Trophoblast cell (in vitro differentiated cells and primary cell): ENCODE results near the gene CCDC57.

Source experiments
- DNase-seq, 2 donors: peaks; one replicate each; pipeline ENCODE4 v3.0.0-alpha.2; 2016
- H2AFZ ChIP-seq: 2 replicates; pipeline ENCODE4 v1.6.1; 2013; ENCODE audit warnings: low read length, moderate library complexity, mild to moderate bottlenecking; ENCODE audit not compliant: insufficient read depth, poor library complexity
- H2AK5ac ChIP-seq: 2 replicates; pipeline ENCODE4 v1.6.1; 2013; ENCODE audit warnings: mild to moderate bottlenecking, low read length
- H2BK120ac ChIP-seq: 2 replicates; pipeline ENCODE4 v1.6.1; 2013; ENCODE audit warnings: low read length, mild to moderate bottlenecking, moderate library complexity; ENCODE audit not compliant: insufficient read depth, poor library complexity
- H2BK12ac ChIP-seq: 2 replicates; pipeline ENCODE4 v1.6.1; 2013; ENCODE audit warnings: mild to moderate bottlenecking, low read length, moderate library complexity
- H2BK5ac ChIP-seq: 2 replicates; pipeline ENCODE4 v1.6.1; 2013; ENCODE audit warnings: low read length, low read depth, moderate library complexity, mild to moderate bottlenecking; ENCODE audit not compliant: poor library complexity
- H3K14ac ChIP-seq: 2 replicates; pipeline ENCODE4 v1.6.1; 2013; ENCODE audit warnings: mild to moderate bottlenecking, low read length
- H3K18ac ChIP-seq: 2 replicates; pipeline ENCODE4 v1.6.1; 2013; ENCODE audit warnings: mild to moderate bottlenecking, low read length
- H3K23ac ChIP-seq: 2 replicates; pipeline ENCODE4 v1.6.1; 2013; ENCODE audit warnings: low read length
- H3K27ac ChIP-seq: 2 replicates; pipeline ENCODE4 v1.5.1; 2013; ENCODE audit warnings: low read depth, mild to moderate bottlenecking, inconsistent platforms, low read length, moderate library complexity
- H3K27me3 ChIP-seq: 2 replicates; pipeline ENCODE4 v1.6.1; 2013; ENCODE audit warnings: inconsistent platforms, mild to moderate bottlenecking, low read length, moderate library complexity; ENCODE audit not compliant: insufficient read depth
- H3K36me3 ChIP-seq, 2 experiments: 1 replicate in 1 of 2; 2 replicates in 1 of 2; pipeline ENCODE4 v1.6.1; 2013; ENCODE audit warnings: low read length in 2 of 2, mild to moderate bottlenecking in 2 of 2, moderate library complexity in 1 of 2; ENCODE audit not compliant: insufficient read depth in 2 of 2, control insufficient read depth in 1 of 2
- H3K4ac ChIP-seq: 2 replicates; pipeline ENCODE4 v1.6.1; 2013; ENCODE audit warnings: low read depth, mild to moderate bottlenecking, low read length, moderate library complexity
- H3K4me1 ChIP-seq, 2 experiments: 1 replicate in 1 of 2; 2 replicates in 1 of 2; pipeline ENCODE4 v1.6.1; 2013; ENCODE audit warnings: low read length in 2 of 2, mild to moderate bottlenecking in 2 of 2, moderate library complexity in 1 of 2; ENCODE audit not compliant: insufficient read depth in 2 of 2, control insufficient read depth in 1 of 2
- H3K4me2 ChIP-seq: 2 replicates; pipeline ENCODE4 v1.6.1; 2013; ENCODE audit warnings: inconsistent platforms, mild to moderate bottlenecking, low read length, moderate library complexity
- H3K4me3 ChIP-seq: 2 replicates; pipeline ENCODE4 v1.5.1; 2013; ENCODE audit warnings: mild to moderate bottlenecking, low read depth, low read length, inconsistent platforms
- H3K79me1 ChIP-seq: one replicate; pipeline ENCODE4 v1.6.1; 2013; ENCODE audit warnings: low read length
- H3K79me2 ChIP-seq: 2 replicates; pipeline ENCODE4 v1.6.1; 2013; ENCODE audit warnings: low read length, mild to moderate bottlenecking; ENCODE audit not compliant: control insufficient read depth, insufficient read depth, poor library complexity
- H3K9ac ChIP-seq: 2 replicates; pipeline ENCODE4 v1.6.1; 2013; ENCODE audit warnings: mild to moderate bottlenecking, low read length
- H3K9me3 ChIP-seq: 2 replicates; pipeline ENCODE4 v1.6.1; 2013; ENCODE audit warnings: low read depth, mild to moderate bottlenecking, control low read depth, inconsistent platforms, low read length; ENCODE audit not compliant: insufficient read depth
- H4K12ac ChIP-seq: 2 replicates; pipeline ENCODE4 v1.6.1; 2013; ENCODE audit warnings: low read depth, mild to moderate bottlenecking, low read length, moderate library complexity
- H4K8ac ChIP-seq: 2 replicates; pipeline ENCODE4 v1.6.1; 2013; ENCODE audit warnings: low read depth, mild to moderate bottlenecking, low read length, moderate library complexity
- H4K91ac ChIP-seq: one replicate; pipeline ENCODE4 v1.6.1; 2013; ENCODE audit warnings: low read depth, mild to moderate bottlenecking, low read length, moderate library complexity
- WGBS: extraction: QIAGEN DNeasy Blood & Tissue Kit; methylation state at CpG from one replicate; pipeline ENCODE4 v1.1.7; 2013; ENCODE audit warnings: missing lambda C conversion rate; ENCODE audit not compliant: insufficient read length, insufficient coverage; ENCODE audit errors: extremely low coverage; 5-methylcytosine and 5-hydroxymethylcytosine counted together

Gene CCDC57

GRCh38 chr17:82112181-82112913, 100.3 kb downstream of the CCDC57 start:
- H3K4me3 ChIP-seq = no peak overlapping the region
- no peak overlapping the region for H2BK12ac ChIP-seq
- H3K79me2 ChIP-seq = no peaks in the 10 kb centered on the region
- DNase-seq = no peak
- no peak overlapping the region for H4K8ac ChIP-seq
- H3K14ac ChIP-seq = no peak overlapping the region
- H3K18ac ChIP-seq = no peak overlapping the region
- no peak overlapping the region for H2AK5ac ChIP-seq
- no peaks in the 10 kb centered on the region for H3K79me1 ChIP-seq
- H3K36me3 ChIP-seq = peaks cover 13 to 14% of the 10 kb centered on the region in 2 experiments
- H4K91ac ChIP-seq = no peak overlapping the region
- H3K4ac ChIP-seq = no peak overlapping the region
- peaks cover 3% of the 10 kb centered on the region in 2 experiments for H3K4me1 ChIP-seq
- no peaks in the 10 kb centered on the region for H3K9me3 ChIP-seq
- no CpG with 5 or more reads among the region's 18 CpGs for WGBS
- H4K12ac ChIP-seq = no peak overlapping the region
- H3K27me3 ChIP-seq = no peaks in the 10 kb centered on the region
- H2BK120ac ChIP-seq = no peak overlapping the region
- H2BK5ac ChIP-seq = no peak overlapping the region
- H3K4me2 ChIP-seq = no peak overlapping the region
- H3K9ac ChIP-seq = no peak overlapping the region
- H3K27ac ChIP-seq = no peak overlapping the region
- no peak overlapping the region for H2AFZ ChIP-seq
- no peak overlapping the region for H3K23ac ChIP-seq

DNA sequence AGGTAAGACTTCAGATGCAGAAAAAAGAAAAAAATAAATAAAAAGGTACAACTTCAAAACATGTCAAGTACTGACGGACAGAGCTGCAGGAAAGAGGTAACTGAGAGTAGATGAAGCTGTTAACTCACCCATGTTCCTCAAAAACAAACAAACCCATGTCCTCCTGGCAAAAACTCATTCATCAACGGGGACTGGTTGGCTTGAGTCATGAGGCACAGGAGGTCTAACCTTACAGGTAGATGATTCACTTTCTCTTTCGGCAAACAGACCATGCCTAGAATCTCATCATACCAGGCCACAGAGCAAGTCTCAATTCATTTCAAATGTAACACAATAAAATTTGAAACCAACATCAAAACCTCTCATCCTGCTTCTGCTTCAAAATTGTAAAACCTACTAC, 102.3 kb downstream of the CCDC57 start:
- Histone ChIP-seq H3K36me3 (peaks cover 13 to 14% of the 10 kb centered on the region in 2 experiments), H3K18ac (no peak overlapping the region), H2BK12ac (no peak overlapping the region), H3K23ac (no peak overlapping the region), H3K9ac (no peak overlapping the region), H3K79me1 (peaks cover 8% of the 10 kb centered on the region), H3K4me2 (no peak overlapping the region), H4K91ac (no peak overlapping the region), H3K4me1 (peaks cover 17 to 18% of the 10 kb centered on the region in 2 experiments), H2BK5ac (no peak overlapping the region), H4K8ac (no peak overlapping the region), H2AFZ (no peak overlapping the region), H3K14ac (no peak overlapping the region), H2AK5ac (no peak overlapping the region), H4K12ac (no peak overlapping the region), H2BK120ac (no peak overlapping the region), H3K27ac (no peak overlapping the region), H3K9me3 (no peaks in the 10 kb centered on the region), H3K4ac (no peak overlapping the region), H3K27me3 (no peaks in the 10 kb centered on the region), H3K4me3 (no peak overlapping the region), H3K79me2 (no peaks in the 10 kb centered on the region)
- peak in 1 of 2 donors; percentile 61 for DNase-seq
- no CpG with 5 or more reads among the region's 3 CpGs for WGBS

DNA sequence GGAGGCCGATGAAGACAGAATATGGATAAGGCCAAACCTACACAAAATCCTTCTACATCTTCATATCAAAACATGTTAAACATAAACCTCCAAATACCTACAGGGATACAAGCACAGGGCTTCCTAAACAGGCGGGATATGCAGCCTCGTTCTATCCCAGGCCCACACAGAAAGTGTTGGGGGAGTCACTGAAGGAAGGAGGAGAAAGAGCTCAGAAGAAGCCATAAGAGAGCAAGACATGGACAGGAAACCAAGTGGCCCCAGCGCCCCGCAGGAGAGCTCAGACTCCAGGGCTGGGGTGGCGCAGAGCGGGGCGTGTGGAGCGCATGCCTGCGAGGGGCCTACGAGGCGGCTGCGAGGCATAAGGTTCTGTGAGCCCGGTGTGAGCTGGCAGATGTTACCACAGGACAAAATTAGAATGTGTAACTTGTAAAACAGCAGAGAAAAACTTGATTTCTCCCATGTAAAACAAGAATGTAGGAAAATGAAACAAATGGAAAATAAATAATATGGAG, 103.6 kb downstream of the CCDC57 start:
- Histone ChIP-seq H3K18ac (no peak overlapping the region), H3K27ac (no peak overlapping the region), H3K9ac (no peak overlapping the region), H3K79me1 (peaks cover 16% of the 10 kb centered on the region), H2AK5ac (no peak overlapping the region), H4K91ac (no peak overlapping the region), H3K36me3 (peaks cover 12% of the 10 kb centered on the region in 2 experiments), H3K23ac (no peak overlapping the region), H2BK120ac (no peak overlapping the region), H3K4ac (no peak overlapping the region), H2BK12ac (no peak overlapping the region), H3K9me3 (no peaks in the 10 kb centered on the region), H3K14ac (no peak overlapping the region), H3K27me3 (no peaks in the 10 kb centered on the region), H3K79me2 (no peaks in the 10 kb centered on the region), H3K4me1 (peaks cover 27 to 28% of the 10 kb centered on the region in 2 experiments), H3K4me2 (no peak overlapping the region), H2AFZ (no peak overlapping the region), H4K12ac (no peak overlapping the region), H2BK5ac (no peak overlapping the region), H3K4me3 (peak overlapping the region; percentile 31), H4K8ac (no peak overlapping the region)
- WGBS = no CpG with 5 or more reads among the region's 14 CpGs
- DNase-seq = no peak

GRCh38 chr17:82108496-82108945, 104.1 kb downstream of the CCDC57 start:
- H3K9ac ChIP-seq = no peak overlapping the region
- peaks cover 30 to 31% of the 10 kb centered on the region in 2 experiments for H3K4me1 ChIP-seq
- DNase-seq = no peak
- H3K9me3 ChIP-seq = no peaks in the 10 kb centered on the region
- no peak overlapping the region for H4K91ac ChIP-seq
- H3K4me3 ChIP-seq = no peak overlapping the region
- H2BK120ac ChIP-seq = no peak overlapping the region
- no peaks in the 10 kb centered on the region for H3K79me2 ChIP-seq
- no peak overlapping the region for H2AK5ac ChIP-seq
- H3K79me1 ChIP-seq = peaks cover 16% of the 10 kb centered on the region
- H3K4me2 ChIP-seq = no peak overlapping the region
- no peak overlapping the region for H3K18ac ChIP-seq
- no peak overlapping the region for H3K14ac ChIP-seq
- peaks cover 8 to 10% of the 10 kb centered on the region in 2 experiments for H3K36me3 ChIP-seq
- no peaks in the 10 kb centered on the region for H3K27me3 ChIP-seq
- WGBS = no CpG with 5 or more reads among the region's 19 CpGs
- no peak overlapping the region for H4K12ac ChIP-seq
- H2BK12ac ChIP-seq = no peak overlapping the region
- no peak overlapping the region for H4K8ac ChIP-seq
- no peak overlapping the region for H3K23ac ChIP-seq
- H3K4ac ChIP-seq = no peak overlapping the region
- H2BK5ac ChIP-seq = no peak overlapping the region
- no peak overlapping the region for H3K27ac ChIP-seq
- no peak overlapping the region for H2AFZ ChIP-seq
